Activated CD8-positive, alpha-beta memory T cell treated with anti-CD3 and anti-CD28 coated beads for 1 hour (primary cell): Measurements from ENCODE around the gene CEP128.

ENCODE experiments used
- DNase-seq, 2 donors: peaks; one replicate each; pipeline ENCODE4 v3.0.0-alpha.2; 2020; ENCODE audit warnings: low read depth in 1 of 2; ENCODE audit errors: extremely low read depth in 1 of 2

Gene CEP128

DNA sequence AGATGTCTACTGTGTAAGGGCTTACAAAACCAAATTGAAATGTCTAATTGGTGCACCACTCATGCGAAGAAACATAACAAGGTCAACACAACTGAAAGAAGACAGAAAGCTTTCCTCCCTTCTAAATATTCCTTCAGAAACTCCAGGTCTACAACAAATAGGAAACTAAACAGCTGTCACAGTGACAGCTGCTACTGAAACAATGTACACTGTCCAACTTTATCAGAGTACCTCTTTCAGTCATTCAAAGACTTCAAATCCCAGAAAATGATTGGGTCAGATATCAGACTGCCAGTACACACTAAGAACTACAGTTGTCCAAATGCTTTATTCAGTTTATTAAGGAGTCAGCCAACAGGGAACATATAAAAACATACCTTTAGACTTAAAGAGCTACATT lies 35.2 kb downstream of the CEP128 start:
- no peak for DNase-seq

DNA sequence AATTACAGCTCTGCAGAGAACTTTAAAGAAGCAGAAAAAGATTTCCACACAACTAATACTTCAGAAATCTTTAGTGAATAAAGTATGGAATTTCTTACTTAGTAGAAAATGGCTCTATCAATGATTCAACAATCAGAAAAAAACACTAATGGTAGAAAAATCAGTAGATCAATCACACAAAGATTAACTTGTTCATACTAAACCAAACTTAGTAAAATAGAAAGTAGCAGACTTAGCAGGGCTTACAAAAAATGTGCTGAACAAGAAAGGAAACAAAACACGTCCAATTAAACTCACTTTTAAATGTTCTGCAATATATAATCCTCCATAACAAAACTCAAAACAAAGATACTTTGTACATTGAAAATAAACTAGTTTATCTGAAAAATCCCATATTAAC lies 38.9 kb downstream of the CEP128 start:
- no peak for DNase-seq

DNA sequence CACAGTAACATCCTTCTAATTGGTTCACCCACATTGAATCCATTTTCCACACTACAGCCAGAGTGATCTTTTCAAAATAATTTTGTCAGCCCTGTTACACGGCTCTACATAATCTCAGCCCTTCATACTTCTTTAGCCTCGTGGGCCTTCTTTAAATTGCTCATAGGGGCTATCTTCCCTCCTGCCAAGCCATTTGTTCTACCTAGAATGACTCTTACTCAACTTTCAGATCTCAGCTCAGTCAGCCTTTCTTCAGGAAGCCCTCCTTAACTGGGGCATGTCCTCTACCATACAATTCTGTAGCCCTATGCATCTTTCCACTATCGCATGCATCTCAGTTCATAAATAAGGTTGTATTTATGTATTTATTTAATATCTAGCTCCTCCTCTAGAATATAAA lies 39.7 kb downstream of the CEP128 start:
- DNase-seq: no peak

DNA sequence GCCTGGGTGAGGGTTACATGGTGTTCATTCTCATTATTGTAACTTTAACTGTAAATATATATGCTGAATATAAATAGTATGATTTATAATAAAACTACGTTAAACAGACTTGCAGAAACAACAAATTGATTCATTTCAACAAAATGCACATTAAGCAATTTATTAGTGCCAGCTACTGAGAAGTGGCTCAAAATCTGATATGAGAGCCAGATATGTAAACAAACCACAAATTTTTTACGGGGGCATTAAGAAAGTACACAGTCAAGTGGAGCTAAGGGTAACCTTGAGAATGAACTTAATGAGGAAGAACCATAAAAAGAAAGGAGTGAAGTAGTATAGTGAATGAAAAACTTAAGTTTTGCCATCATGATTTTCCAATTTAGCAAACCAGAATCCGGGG lies 40.3 kb downstream of the CEP128 start:
- DNase-seq: no peak

DNA sequence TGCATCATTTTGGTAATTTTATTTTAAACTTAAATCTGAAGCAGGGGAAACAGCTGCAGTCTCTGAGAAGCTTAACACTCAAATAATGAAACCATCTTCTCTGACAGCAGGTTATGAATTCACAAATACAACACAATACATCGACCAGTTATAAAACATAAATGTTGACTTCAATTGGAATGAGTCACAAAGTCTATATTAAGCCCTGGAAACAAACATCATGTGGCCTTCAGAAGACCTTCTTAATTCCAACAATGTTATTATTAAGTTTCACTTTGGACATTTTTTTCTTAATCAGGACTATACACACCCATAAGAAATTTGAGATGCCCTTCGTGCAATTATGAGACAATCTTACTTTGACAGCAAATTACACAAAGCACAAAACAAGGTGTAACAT lies 68.9 kb downstream of the CEP128 start:
- no peak for DNase-seq

DNA sequence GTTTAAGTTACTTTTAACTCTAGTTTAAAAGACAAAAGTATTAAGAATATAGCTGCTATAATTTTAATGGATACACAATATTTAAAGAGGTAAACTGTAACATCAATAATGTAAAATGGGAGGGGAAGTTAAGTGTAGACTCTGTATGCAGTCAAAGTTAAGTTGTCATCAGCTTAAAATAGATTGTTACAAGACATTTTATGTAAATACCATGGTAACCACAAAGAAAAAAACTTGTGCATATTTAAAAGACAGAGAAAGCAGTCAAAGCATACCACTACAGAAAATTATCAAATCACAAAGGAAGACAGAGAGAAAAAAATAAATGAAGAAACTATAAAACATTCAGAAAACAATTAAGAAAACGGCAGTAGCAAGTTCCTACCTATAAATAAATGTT lies 73.3 kb downstream of the CEP128 start:
- DNase-seq: no peak

DNA sequence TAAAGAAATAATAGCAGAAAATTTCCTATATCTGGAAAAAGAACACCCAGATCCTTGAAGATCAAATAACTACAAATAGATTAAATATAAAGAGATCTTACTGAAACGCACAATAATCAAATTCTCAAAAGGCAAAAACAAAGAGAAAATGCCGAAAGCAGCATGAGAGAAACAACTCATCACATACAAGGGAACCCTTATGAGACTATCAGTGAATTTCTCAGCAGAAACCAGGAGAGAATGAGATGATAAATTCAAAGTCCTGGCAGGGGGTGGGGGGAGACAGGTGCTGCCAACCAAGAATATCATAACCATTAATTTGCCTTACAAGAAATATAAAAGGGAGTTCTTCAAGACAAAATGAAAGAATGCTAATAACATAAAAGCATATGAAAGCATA lies 73.7 kb downstream of the CEP128 start:
- no peak for DNase-seq

DNA sequence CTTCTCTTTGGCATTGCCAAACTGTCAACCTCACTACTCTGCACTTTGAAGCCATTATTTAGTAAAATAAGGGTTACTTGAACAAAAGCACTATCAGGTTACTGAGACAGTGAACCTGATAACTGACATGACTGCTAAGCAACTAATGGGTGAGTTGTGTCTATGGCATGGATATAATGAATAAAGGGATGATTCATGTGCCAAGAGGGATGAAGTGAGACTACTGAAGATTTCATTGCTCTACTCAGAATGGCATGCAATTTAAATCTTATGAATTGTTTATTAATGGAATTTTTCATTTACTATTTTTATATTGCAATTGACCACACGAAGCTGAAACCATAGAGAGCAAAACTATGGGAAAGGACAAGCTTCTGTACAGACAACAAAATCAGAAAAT lies 74.4 kb downstream of the CEP128 start:
- no peak for DNase-seq

DNA sequence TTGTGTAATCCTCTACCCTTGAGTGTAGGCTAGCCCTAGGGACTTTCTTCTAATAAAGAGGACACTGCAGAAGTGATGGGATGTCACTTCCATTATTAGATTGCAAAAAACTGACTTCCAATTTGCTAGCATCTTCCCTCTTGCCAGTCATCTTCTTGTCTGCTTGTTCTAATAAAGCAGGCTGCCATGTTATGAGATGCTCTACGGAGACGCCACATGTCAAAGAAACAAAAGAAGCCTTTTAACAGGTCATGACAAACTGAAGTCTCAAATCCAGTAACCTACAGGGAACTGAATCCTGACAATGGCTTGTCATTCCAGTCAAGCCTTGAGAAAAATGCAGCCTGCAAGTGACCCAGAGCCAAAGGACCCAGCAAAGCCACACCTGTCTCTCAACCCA lies 76.0 kb downstream of the CEP128 start:
- DNase-seq: no peak

DNA sequence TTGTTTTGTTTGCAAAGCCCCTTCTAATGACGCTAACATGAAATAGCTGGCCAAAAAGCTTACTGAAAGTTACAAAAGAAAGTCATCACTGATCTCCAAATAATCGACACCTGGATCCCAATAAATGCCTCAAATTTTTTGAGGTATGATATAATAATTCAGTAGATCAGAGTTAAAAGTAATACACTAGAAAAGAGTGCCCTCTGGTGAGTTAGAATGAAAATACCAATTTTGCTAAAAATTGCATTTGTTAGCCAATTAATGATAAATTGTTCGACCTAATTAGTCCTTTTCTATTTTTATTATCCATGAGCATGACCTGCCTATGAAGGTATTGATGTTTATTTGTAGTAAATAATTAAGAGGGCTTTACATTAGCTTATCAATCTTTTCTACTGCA lies 78.6 kb downstream of the CEP128 start:
- no peak for DNase-seq

DNA sequence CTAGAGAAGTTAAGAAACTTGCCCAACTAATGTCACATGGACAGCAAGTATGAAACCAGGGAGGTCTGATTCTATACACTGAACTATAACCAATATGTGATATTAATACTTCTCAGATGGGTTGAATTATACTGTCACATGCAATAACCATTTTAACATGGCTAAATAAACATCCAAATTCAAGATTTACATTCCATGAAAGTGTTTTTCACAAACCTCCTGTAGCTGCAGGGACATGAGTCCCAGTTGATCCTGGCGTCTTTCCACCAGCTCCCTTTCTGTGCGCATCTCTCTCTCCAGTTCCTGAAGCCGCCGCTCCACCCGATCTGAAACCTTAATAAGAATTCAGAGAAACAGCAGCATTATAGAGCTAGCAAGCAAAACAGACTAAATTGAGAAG lies 79.0 kb downstream of the CEP128 start:
- DNase-seq: no peak

DNA sequence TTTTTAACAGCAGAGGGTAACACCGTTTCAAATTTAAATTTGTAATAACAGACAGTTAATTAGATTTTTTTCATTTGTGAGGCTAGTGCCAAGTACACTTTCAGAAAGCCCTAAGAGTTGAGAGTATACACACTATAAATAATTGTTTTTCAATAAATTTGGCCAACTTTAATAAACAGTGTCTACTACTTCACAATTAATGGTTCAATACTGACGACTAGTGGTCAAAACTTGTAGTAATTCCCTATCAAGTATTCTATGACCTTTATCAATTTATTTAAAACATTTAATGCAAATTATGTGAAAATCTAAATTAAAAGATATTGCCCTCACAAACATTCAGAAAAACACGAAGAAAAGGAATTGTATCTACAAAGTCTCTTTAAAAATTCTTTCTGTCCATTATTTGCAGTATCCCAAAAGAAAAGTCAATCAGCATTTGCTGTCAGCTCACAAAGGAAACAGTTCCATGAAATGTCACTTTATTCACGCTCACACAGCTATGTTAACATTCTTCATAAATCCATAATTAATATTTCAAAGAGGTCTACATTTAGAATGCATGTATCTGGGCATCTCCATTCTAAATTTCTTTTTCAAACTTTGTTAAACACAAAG lies 91.2 kb downstream of the CEP128 start:
- DNase-seq: no peak

DNA sequence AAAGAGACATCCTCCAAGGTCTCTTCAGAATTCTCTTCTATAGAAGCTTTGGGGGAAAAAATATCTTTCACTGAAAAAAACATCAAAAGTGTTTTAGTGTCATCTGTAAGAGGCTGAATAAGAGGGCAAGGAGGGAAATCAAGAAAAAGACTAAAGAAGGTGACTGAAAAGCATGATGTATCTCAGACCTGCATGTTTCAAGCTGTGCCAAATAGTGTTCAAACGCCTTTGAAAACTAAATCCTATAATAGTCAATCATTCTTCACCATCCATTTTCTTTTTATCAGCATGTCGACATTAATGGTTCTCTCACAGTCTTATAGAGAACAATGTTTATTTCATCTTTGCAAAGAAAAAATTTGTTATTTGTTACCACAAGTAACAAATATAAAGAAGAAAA lies 94.5 kb downstream of the CEP128 start:
- DNase-seq: no peak

DNA sequence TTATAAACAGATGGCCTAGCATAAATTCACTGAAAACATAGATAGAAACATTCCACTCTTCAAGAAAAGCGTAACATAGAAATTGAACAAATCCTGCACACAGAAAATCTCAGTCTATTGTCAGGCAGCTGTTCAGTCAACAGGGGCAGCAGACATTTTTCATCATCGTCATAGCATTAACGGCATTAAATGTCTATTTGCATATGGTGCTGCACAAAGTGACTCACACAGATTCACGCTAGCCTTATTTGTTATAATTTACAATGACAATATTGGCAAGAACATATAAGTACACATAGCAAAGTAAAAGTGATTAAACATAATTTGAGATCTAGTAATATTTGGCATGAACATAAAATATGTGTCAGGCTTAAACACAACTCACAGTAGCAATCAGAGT lies 95.7 kb downstream of the CEP128 start:
- DNase-seq: no peak

DNA sequence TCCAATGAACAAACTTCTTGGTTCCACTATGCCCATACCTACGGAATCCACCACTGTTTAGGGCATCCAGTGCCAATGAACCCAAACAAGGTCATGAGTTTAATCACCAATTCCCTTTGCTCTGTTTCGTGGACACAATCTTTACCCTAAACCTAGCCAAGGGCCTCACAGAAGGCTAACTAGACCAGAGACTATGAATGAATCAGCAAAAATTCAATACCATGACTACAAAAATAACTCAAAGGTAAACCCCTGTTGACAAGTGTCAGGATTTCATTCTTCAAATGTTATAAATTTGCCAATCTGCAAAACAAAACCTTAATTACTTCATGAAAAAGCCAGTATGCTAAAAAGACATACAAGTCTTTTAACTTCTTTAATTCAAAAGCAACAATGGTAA lies 96.7 kb downstream of the CEP128 start:
- DNase-seq: no peak

DNA sequence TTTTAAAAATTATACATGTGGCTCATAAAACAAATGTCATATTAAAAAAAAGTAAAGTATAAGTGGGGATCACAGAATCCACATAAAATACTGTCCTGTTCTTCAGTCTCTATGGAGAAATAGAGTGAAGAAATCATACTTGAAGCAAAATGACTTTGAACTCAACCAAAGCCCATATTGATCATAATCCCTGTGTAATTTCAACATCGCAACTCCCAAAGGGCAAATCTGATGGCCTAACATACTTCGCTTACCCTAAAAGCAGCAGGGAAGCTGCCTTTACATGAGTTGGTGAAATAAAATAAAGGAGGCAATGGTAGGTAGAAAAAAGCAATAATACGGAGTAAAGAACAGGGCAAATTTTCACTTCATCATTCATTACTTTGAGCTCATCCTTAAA lies 101.8 kb downstream of the CEP128 start:
- DNase-seq: no peak

DNA sequence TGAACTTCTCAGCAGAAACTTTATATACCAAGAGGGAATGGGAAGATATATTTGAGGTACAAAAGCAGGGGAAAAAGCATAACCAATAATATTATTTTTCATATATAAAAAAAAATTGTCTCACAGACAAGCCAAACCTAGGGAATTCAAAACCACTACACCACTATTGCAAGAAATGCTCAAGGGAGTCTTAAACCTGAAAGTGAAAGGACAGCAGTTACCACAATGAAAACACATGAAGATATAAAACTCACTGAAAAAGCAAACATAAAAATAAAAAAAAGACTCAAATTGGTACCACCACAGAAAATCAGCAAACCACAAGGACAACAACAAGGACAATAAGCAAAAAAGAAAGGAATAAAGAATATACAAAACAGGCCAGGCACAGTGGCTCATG lies 131.9 kb downstream of the CEP128 start:
- no peak for DNase-seq

DNA sequence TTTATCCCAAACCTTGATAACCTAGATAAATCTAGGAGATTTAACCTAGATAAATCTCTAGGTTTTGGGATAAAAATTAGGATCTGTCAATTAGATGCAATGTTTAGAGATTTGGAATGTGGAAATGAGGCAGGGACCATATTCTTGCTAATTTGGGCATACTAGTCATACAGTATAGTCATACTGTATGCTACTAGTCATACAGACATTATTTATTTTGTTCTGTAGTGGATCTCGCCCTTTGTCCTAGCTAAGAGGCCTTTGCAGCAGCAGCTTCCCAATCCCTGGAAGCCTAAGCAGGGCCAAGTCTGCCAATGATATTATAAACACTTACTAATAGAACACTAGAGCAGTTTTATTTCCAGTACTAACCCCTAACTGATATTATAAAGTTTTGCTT lies 136.4 kb downstream of the CEP128 start:
- no peak for DNase-seq

DNA sequence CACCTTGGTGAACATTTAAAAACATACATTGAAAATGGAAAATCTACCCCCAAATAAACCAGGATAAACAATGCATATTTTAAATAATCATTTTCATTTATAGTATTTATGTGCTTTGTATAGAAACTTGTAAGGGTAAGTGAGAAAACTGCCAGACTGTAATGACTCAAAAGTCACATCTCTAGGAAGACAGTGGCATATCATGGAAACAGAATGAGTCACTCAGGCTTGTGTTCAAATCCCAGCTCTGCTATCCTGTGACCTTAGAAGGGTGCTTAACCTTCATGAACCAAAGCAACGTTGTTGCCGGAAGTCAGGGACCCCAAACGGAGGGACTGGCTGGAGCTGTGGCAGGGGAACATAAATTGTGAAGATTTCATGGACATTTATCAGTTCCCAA lies 142.7 kb downstream of the CEP128 start:
- DNase-seq: no peak

DNA sequence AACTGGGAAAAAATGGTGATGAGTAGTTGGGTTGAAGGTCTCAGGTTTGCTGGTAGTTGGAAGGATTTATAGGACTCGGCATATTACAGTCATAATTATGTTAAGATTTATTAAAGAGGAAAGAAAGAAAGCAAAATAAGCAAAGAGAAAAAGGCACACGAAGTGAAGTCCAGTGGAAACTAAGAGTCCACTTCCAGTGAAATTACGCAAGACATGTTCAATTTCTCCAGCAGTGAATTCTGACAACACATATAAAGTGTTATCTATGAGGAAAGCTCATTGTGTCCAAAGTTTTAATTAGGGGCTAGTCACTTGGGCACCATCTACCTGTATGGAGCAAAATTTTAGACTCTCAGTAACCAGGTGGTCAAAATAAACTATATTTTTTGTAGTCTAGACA lies 143.3 kb downstream of the CEP128 start:
- no peak for DNase-seq

DNA sequence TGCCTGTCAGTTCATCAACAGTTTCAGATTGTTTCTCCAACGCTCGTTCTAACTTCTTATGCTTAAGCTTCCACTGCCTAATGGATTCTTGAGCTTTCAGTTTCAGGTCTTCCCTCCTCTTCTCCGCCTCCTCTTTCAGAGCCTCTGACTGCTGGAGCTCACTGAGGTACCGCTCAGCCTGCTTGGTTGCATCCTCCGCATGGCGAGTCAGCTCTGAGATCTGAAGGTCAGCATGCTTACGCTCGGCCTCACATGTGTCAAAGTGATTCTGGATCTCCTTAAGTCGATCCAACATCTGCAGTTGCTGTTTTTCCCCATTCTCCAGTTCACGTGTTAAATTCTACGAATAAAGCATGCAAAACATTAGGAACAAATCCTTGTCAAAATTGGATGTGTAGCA lies 148.8 kb downstream of the CEP128 start:
- DNase-seq: no peak

DNA sequence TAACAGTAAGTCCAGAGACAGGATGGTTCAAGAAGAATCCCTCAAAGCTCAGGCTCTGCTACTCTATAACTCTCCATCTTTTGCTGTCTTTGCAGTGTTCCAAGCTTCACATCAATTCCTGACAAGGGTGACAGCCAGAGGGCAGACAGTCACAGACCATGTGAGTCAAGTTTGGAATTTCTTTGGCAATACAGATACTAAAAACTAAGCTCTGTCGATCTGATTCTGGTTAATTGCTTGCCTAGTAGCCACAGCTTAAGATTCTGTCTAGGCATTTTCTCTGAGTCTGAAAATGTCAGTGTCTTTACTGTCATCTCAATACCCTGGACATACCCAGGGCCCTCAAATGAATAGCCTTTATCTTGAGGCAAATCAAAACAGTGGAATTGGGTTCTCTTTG lies 153.7 kb downstream of the CEP128 start:
- DNase-seq: no peak

DNA sequence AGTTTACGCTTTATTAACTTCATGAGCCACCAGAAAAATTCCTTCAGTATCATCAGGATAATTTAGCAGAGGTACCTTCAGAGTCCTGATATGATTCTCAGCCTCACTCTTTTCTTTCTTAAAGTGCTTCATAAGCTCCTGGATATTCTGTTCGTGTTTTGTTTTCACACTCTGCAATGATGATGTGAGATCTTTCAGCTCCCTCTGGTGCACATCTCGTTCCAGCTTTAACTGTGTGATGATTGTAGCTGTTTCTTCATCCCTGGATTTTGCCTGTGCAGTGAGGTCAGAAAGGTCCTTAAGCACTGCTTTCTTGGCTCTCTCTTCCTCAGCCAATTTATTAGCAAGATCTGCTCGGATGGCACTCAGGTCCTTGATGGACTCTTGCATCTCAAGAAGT lies 156.7 kb downstream of the CEP128 start:
- no peak for DNase-seq

DNA sequence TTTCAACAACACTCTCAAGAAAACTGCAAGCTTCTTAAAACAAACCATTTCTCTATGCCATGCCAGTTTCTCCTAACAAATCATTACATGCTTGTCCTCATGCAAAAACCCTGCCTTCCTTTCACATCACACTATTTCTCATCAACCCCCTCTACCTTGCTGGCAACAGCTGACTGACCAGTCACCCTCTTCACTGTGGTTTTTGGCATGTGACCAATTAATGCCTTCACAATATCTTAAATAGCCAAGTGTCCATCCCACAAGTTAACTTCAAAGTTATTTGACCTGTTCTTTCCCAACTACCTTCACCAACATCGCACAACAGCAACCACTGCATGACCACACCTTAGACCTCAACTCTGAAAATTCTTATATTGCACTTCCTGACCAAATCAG lies 159.6 kb downstream of the CEP128 start:
- DNase-seq: no peak
